ENCODE measurements around the gene PLCH2. TPM values are rescaled to one million over a fixed set of nuclear protein-coding genes. Genes with fewer than 3 reads are reported as not detected.
A peak's percentile ranks its signal among the peaks of the same experiment; 100 is the strongest.

The PLCH2 gene
- polyA plus RNA-seq, 1 of the 3 experiments (the other 2 are of a cell fraction) = 0.08 TPM

GRCh38 chr1:2506901-2507565 lies 30.9 kb downstream of the PLCH2 start:
- Histone ChIP-seq H3K36me3 (replicated peaks in 1 of 2; ENCODE audit: control insufficient read depth in 1 of 2, insufficient read depth in 2 of 2, low read length in 1 of 2) (peaks cover 0 to 39% of the 10 kb centered on the region in 2 experiments), H3K4me1 (ENCODE audit: control insufficient read depth in 1 of 2, insufficient read depth in 2 of 2, low read depth in 1 of 2, low read length in 1 of 2) (no peaks in the 10 kb centered on the region; a peak in 1 of 4 replicates), H3K9me3 (no peaks in the 10 kb centered on the region), H3K27me3 (ENCODE audit: insufficient read depth) (no peaks in the 10 kb centered on the region), H3K27ac (ENCODE audit: low read depth in 2 of 2, low read length in 1 of 2) (no peak overlapping the region), H2AFZ (ENCODE audit: low read depth) (no peak overlapping the region), H3K79me2 (ENCODE audit: insufficient read depth) (no peaks in the 10 kb centered on the region), H3K9ac (no peak overlapping the region), H3K4me2 (no peak overlapping the region), H4K20me1 (ENCODE audit: insufficient read depth) (no peaks in the 10 kb centered on the region), H3K4me3 (ENCODE audit: low read depth in 2 of 2, low read length in 1 of 2) (no peak overlapping the region), H3F3A (replicated peaks; ENCODE audit: insufficient read depth) (no peaks in the 10 kb centered on the region), H3K9me2 (no peaks in the 10 kb centered on the region)
- CTCF ChIA-PET = interaction anchor here (0.5 to 1.9 kb wide), 6 partner anchors 8 to 475 kb away, joined by 3 to 7 read pairs (median 3); no protein-coding TSS in a partner anchor
- no peak for DNase-seq
- no peak for TF ChIP-seq RXRA (IDR thresholded peaks at IDR 0.05; ENCODE audit: borderline replicate concordance, low read depth)
- TF ChIP-seq USF1 (IDR thresholded peaks at IDR 0.05; ENCODE audit: borderline replicate concordance, low read depth) = no peak
- TF ChIP-seq, protein P1, sequence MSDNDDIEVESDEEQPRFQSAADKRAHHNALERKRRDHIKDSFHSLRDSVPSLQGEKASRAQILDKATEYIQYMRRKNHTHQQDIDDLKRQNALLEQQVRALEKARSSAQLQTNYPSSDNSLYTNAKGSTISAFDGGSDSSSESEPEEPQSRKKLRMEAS (IDR thresholded peaks at IDR 0.05; ENCODE audit: low read depth) = no peak
- no peak for TF ChIP-seq CTCF (IDR thresholded peaks at IDR 0.05)
- no peak for TF ChIP-seq EZH2phosphoT487 (IDR thresholded peaks at IDR 0.05; ENCODE audit: borderline replicate concordance, low read depth)
- POLR2A ChIA-PET = interaction anchor here (0.6 to 1.3 kb wide), 6 partner anchors 13 to 41 kb away, joined by 3 to 5 read pairs (median 3); no protein-coding TSS in a partner anchor
- 71% methylated on average over 3 of the region's 15 CpGs for WGBS (ENCODE audit: low lambda C conversion rate)

DNA sequence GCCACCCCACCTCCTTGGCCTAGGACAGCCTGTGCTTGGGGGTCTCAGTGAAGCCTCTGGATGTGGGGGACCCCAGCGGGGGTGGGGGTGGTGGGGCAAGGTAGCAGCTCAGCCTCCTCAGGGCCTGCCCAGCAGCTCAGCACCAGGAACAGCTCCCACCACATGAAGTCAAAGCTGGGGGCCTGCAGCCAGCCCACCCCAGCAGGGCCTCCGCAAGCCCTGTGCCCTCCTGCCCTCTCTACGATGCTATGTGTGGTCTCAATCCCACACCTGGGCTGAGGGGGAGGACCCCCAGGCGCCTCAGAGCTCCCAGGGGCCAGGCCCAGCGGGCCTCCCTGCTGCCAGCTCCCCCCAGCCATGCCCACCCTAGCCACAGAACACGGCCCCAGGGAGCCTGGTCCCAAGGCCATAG lies 31.7 kb downstream of the PLCH2 start:
- H3K4me1 ChIP-seq (ENCODE audit: control insufficient read depth in 1 of 2, insufficient read depth in 2 of 2, low read depth in 1 of 2, low read length in 1 of 2) = no peaks in the 10 kb centered on the region; a peak in 1 of 4 replicates
- CTCF ChIA-PET = interaction anchor here (1.0 to 1.9 kb wide), 2 partner anchors 37 to 40 kb away, joined by 3 to 6 read pairs; no protein-coding TSS in a partner anchor

More for the DNA sequence above, 31.7 kb downstream of the PLCH2 start:
- no peaks in the 10 kb centered on the region for H4K20me1 ChIP-seq (ENCODE audit: insufficient read depth)
- H3K9me2 ChIP-seq = no peaks in the 10 kb centered on the region
- no peaks in the 10 kb centered on the region for H3K79me2 ChIP-seq (ENCODE audit: insufficient read depth)
- peaks cover 0 to 45% of the 10 kb centered on the region in 2 experiments for H3K36me3 ChIP-seq (replicated peaks in 1 of 2; ENCODE audit: control insufficient read depth in 1 of 2, insufficient read depth in 2 of 2, low read length in 1 of 2)
- H3K9ac ChIP-seq = no peak overlapping the region
- TF ChIP-seq, protein P2, sequence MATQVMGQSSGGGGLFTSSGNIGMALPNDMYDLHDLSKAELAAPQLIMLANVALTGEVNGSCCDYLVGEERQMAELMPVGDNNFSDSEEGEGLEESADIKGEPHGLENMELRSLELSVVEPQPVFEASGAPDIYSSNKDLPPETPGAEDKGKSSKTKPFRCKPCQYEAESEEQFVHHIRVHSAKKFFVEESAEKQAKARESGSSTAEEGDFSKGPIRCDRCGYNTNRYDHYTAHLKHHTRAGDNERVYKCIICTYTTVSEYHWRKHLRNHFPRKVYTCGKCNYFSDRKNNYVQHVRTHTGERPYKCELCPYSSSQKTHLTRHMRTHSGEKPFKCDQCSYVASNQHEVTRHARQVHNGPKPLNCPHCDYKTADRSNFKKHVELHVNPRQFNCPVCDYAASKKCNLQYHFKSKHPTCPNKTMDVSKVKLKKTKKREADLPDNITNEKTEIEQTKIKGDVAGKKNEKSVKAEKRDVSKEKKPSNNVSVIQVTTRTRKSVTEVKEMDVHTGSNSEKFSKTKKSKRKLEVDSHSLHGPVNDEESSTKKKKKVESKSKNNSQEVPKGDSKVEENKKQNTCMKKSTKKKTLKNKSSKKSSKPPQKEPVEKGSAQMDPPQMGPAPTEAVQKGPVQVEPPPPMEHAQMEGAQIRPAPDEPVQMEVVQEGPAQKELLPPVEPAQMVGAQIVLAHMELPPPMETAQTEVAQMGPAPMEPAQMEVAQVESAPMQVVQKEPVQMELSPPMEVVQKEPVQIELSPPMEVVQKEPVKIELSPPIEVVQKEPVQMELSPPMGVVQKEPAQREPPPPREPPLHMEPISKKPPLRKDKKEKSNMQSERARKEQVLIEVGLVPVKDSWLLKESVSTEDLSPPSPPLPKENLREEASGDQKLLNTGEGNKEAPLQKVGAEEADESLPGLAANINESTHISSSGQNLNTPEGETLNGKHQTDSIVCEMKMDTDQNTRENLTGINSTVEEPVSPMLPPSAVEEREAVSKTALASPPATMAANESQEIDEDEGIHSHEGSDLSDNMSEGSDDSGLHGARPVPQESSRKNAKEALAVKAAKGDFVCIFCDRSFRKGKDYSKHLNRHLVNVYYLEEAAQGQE (IDR thresholded peaks at IDR 0.05; ENCODE audit: low read depth, low read length) = peak; percentile 35; the same call in 1 of the 2 replicates
- no peak for TF ChIP-seq GATA2 (CRISPR knock-in tag; IDR thresholded peaks at IDR 0.05)
- no peak overlapping the region for H3K4me2 ChIP-seq
- no peaks in the 10 kb centered on the region for H3K9me3 ChIP-seq
- DNase-seq = no peak
- H2AFZ ChIP-seq (ENCODE audit: low read depth) = no peak overlapping the region
- no peaks in the 10 kb centered on the region for H3K27me3 ChIP-seq (ENCODE audit: insufficient read depth)
- no CpG with 5 or more reads among the region's 6 CpGs for WGBS (ENCODE audit: low lambda C conversion rate)
- POLR2A ChIA-PET = interaction anchor here (1.3 kb wide), 1 partner anchor 12 kb away, joined by 5 read pairs; no protein-coding TSS in a partner anchor
- no peaks in the 10 kb centered on the region for H3F3A ChIP-seq (replicated peaks; ENCODE audit: insufficient read depth)
- H3K27ac ChIP-seq (ENCODE audit: low read depth in 2 of 2, low read length in 1 of 2) = no peak overlapping the region
- no peak overlapping the region for H3K4me3 ChIP-seq (ENCODE audit: low read depth in 2 of 2, low read length in 1 of 2)
